ENCODE data around the gene UBC. TPM values are rescaled to one million over a fixed set of nuclear protein-coding genes. Genes with fewer than 3 reads are reported as not detected.
A peak's percentile ranks its signal among the peaks of the same experiment; 100 is the strongest.

UBC gene
- total and polyA plus RNA-seq, 9 of the 15 experiments (the other 6 are each of a cell fraction or from before 2014, with no cell fraction given), result 533 to 1,153 (median 813) TPM

- TF ChIP-seq CTCFL (IDR thresholded peaks at IDR 0.05; ENCODE audit: borderline replicate concordance, insufficient read depth, low read depth, low read length, poor library complexity, severe bottlenecking), result no peak
- no peak; the same call in 1 of the 2 replicates for TF ChIP-seq ZFX (CRISPR knock-in tag; IDR thresholded peaks at IDR 0.05)
- no peak; the same call in 1 of the 2 replicates for TF ChIP-seq ARID3A (IDR thresholded peaks at IDR 0.05; ENCODE audit: borderline replicate concordance, low read depth, low read length)
- peak; percentile 73; the same call in 1 of the 2 replicates for TF ChIP-seq ZNF589 (CRISPR knock-in tag; IDR thresholded peaks at IDR 0.05; ENCODE audit: low read depth)
- peak; percentile 74 for TF ChIP-seq ZFP91 (CRISPR knock-in tag; IDR thresholded peaks at IDR 0.05)
- TF ChIP-seq, protein P1, sequence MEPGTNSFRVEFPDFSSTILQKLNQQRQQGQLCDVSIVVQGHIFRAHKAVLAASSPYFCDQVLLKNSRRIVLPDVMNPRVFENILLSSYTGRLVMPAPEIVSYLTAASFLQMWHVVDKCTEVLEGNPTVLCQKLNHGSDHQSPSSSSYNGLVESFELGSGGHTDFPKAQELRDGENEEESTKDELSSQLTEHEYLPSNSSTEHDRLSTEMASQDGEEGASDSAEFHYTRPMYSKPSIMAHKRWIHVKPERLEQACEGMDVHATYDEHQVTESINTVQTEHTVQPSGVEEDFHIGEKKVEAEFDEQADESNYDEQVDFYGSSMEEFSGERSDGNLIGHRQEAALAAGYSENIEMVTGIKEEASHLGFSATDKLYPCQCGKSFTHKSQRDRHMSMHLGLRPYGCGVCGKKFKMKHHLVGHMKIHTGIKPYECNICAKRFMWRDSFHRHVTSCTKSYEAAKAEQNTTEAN (CRISPR knock-in tag; IDR thresholded peaks at IDR 0.05), result peak; percentile 86
- TF ChIP-seq GABPA (tag; conservative IDR thresholded peaks at IDR 0.05; ENCODE audit: low read depth), result no peak; the same call in 1 of the 2 replicates
- no peak for TF ChIP-seq SMARCB1 (IDR thresholded peaks at IDR 0.05; ENCODE audit: insufficient read length, low read depth)
- no peak for TF ChIP-seq PTTG1 (tag; IDR thresholded peaks at IDR 0.05; ENCODE audit: low read depth)
- no peak; the same call in none of the 2 replicates for TF ChIP-seq BACH1 (tag; IDR thresholded peaks at IDR 0.05)
- TF ChIP-seq ZFP1 (CRISPR knock-in tag; IDR thresholded peaks at IDR 0.05), result peak; percentile 53; the same call in 1 of the 2 replicates
- TF ChIP-seq MXD1 (CRISPR knock-in tag; IDR thresholded peaks at IDR 0.05; ENCODE audit: borderline replicate concordance, poor library complexity, severe bottlenecking), result no peak
- TF ChIP-seq RCOR1 (IDR thresholded peaks at IDR 0.05; ENCODE audit: borderline replicate concordance in 1 of 2, low read depth in 2 of 2, low read length in 2 of 2), result peak in 1 of 2 experiments; percentile 38; a peak in 2 of 4 replicates
- peak in 1 of 2 experiments; percentile 72; a peak in 2 of 3 replicates for TF ChIP-seq CBX3 (IDR thresholded peaks at IDR 0.05; ENCODE audit: borderline replicate concordance in 1 of 2, low read length in 2 of 2)
- TF ChIP-seq SREBF1 (IDR thresholded peaks at IDR 0.05; ENCODE audit: borderline replicate concordance, low read depth, low read length), result peak; percentile 49; the same call in 1 of the 2 replicates
- TF ChIP-seq HINFP (tag; conservative IDR thresholded peaks at IDR 0.05; ENCODE audit: low read depth), result no peak
Measured at GRCh38 chr12:124939421-124940142, 25.1 kb upstream of the UBC start (continued).

All from K562 (cell line).